Lower leg skin (tissue), 3 donors: ENCODE results near the gene ABCA3.

Source experiments
- POLR2A ChIP-seq, 2 donors: fragments of 450-650 bp; IDR thresholded peaks; one replicate each; pipeline ENCODE4 v1.6.1; 2016 to 2017; ENCODE audit warnings: antibody characterized with exemption in 2 of 2, mild to moderate bottlenecking in 1 of 2, moderate library complexity in 1 of 2
- TF ChIP-seq, protein P1 (sequence below), 3 donors: fragments of 450-650 bp; IDR thresholded peaks; one replicate each; pipeline ENCODE4 v1.5.1; 2016; ENCODE audit warnings: antibody characterized with exemption in 3 of 3, mild to moderate bottlenecking in 3 of 3, moderate library complexity in 2 of 3

DNA sequence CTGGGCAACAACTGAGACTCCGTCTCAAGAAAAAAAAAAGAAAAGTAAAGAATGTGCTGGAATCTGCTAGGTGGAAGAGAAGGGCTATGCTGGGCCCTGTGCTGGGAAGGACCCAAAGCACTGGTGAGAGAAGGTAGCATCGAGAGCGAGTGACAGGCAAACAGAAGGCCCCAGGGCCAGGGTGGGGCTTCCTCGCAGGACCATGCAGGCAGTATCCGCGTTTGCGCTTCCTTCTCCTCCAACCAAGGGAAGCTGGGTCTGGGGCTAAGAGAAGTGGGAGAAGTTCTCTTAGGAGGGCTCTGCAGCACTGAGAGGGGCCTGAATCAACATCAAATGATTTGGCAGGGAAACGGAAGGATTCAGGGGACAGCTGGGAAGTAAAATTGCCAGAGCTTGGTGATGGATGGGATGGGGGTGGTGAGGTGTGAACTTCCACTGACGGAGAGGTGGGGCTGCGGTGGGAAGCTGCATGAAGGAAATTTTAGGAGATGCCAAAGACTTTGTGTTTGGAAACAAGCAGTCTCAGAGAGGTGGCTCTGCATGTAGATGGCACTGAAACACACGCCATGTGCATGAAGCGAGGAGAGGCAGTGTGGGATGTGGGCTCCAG, 83.9 kb downstream of the ABCA3 start:
- TF ChIP-seq POLR2A (IDR thresholded peaks at IDR 0.05) = no peak
- TF ChIP-seq, protein P1, sequence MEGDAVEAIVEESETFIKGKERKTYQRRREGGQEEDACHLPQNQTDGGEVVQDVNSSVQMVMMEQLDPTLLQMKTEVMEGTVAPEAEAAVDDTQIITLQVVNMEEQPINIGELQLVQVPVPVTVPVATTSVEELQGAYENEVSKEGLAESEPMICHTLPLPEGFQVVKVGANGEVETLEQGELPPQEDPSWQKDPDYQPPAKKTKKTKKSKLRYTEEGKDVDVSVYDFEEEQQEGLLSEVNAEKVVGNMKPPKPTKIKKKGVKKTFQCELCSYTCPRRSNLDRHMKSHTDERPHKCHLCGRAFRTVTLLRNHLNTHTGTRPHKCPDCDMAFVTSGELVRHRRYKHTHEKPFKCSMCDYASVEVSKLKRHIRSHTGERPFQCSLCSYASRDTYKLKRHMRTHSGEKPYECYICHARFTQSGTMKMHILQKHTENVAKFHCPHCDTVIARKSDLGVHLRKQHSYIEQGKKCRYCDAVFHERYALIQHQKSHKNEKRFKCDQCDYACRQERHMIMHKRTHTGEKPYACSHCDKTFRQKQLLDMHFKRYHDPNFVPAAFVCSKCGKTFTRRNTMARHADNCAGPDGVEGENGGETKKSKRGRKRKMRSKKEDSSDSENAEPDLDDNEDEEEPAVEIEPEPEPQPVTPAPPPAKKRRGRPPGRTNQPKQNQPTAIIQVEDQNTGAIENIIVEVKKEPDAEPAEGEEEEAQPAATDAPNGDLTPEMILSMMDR (IDR thresholded peaks at IDR 0.05) = no peak
